Activated CD4-positive, CD25-positive, alpha-beta regulatory T cell (primary cell): ENCODE measurements around the gene ATOSB.

Experiments
- DNase-seq, 4 experiments: peaks; one replicate each; lab custom pipeline; 2025; lab: John Stamatoyannopoulos, UW

Gene ATOSB

DNA sequence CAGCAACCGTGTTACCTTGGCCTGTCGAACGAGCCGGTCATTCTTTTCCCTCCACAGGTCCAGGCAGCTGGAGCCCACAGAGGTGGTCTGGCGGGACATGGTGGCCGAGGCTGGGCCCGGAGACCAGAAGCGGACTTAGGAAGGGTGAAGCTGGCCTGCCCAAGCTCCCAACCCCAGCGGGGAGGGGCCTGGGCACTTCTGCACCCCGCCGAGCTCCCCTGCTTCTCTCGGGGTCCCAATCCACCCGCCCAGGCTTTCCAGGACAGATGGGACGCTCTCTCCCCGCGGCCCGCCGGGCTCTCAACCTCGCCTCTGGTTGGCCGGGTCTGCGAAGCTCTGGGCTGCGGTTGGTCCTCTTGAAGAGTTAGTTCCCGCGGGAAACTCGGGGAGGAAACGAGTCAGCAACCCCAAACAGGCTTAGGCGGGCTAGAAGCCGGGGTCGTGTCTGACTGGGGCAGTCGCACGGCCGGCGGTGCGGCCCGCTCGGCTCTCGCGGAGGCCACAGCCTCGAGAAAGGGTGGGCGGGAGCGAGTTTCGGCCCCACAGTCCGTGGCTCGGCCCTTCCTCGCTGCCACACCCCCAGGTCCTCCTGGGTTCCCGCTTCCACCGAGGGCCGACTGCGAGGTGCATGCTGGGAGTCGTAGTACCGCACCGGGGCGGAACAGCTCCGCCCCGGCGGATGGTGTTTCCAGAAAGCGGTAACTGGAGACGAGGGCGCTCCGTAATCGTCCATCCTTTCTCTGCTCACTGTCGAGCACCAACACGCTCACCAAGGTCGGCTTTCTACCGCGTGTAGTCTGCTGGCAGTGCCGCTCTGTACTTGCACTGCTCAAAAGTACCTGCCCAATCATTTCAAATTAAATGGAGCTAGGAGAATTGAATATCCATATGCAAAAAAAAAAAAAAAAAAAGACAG lies 36.0 kb downstream of the ATOSB start, which contains the start of gene FANCG:
TSS of gene FANCG (minus strand) at position 517 of the 916 bp plus-strand sequence. CDS start at position 99, 418 bp downstream.
- peak; percentile 49 to 66 (median 60) for DNase-seq

DNA sequence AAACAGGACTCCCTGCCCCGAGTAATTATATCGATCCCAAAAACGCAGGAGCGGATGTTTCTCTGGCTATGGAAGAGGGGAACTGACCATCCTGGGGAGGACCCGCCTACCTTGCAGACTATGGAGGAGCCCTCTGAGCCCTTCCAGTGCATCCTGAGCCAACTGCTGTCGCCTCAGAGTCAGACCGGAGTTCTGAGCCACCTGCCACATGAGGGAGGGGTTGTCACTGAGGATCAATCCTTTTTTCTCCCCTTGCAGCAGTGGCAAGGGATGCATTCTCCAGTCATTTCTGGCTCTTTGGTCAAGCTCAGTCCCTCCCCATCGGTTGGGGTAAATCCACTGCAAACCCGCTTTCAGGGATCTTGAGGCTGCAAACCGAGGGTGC lies 36.6 kb downstream of the ATOSB start:
- no peak for DNase-seq

DNA sequence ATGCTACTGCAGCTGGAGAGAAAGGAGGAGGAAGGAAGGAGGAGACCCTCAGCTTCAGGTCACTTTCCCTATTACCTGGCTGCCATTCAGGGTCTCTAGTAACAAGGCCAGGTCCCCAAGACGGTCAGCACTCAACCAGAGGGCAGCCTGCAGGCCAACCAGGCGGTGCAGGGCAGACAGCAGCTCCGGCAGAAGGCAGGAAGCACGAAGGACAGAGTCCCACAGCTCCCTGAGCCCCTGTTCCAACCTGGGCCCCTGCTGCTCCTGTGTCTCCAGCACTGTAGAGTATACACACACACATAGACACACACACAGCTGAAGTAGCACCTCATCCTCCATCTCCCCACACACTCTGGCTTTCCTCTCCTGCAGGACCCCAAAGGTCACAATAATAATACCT lies 37.6 kb downstream of the ATOSB start:
- no peak for DNase-seq

DNA sequence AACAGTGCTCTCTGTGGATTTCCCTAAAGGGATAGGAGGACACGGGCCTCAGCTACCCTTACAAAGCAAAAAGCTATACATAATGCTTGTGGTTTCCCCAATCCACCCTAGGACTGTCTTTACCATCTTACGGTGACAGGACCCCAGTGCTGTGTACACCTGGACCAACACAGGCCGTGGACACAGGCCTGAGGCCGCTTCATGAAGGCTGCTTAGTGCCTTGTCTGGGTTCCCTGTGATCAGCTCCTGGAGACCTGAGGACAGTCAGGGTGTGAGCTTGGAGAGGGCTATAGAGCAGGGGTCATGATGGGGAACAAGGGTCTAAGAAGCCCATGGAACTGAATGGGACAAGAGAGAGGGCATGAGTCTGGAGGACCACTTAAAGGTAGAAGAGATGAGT lies 38.8 kb downstream of the ATOSB start:
- DNase-seq, result no peak

DNA sequence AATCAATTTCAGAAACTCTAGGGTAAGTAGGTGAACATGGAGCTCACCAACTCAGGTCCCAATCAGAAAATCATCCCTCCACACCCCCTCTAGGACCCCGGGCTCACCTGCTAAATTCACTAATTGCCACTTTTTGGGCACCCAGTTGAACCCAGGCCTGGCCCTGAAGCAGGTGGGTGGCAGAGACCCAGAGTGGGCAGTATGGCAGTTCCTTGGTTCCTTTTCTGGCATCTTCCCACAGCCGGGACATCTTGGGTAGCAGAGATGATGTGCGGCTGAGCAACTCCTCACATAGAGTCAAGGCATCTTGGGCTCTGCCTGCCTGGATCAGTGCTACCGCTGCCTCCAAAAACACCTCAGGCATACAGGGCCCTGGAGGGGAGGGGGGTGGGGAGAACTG lies 40.3 kb downstream of the ATOSB start:
- DNase-seq, result no peak

DNA sequence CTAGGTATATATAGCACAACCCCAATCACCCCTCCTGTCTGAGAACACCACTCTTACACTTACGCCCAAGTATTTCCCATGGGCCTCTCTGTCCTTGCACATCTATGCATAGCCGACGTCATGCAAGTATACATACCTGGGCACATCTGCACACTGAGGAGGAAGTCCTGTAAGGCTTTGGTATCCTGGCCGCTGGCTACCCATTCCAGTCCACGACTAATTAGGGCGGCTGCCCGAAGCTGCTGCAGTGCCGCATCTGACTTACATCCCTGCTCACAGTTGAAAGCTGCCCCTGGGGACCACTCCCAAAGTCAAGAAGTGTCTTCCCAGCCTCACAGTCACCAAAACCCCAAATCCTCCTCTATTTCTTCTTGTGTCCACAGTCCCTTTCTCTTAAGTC lies 40.9 kb downstream of the ATOSB start:
- no peak for DNase-seq

DNA sequence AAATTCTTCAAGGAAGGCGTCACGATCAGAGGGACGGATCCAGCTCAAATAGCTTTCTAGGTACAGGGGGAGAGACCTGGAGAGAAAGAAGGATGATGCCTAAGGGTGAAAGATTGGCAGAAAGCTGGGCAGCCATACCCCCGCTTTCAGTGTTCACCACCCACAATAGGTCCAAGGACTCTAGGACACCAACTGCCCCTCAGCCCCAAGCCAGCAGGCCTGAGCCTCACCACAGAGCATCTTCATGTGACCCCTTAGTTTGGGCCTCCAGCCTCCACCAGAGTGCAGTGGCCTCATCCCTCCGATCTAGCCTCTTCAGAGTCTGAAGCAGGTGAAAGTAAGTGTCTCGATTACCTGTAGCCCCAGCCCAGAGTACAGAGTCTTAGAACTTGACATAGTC lies 41.5 kb downstream of the ATOSB start:
- DNase-seq, result no peak

DNA sequence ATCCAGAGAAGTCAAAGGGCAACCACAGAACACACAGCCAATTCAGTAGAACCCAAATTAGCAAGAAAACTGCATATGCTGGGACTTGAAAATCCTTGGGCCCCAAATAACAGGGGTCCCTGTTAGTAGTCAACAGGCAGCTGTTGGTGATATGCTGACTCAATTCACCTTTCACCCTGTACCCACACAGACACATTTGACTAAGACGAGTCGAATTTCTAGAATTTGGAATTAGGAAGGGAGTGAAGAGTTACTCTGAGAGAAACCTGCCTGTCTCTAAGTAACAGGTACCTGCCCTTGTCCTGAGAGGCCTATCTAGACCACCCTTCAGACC lies 42.4 kb downstream of the ATOSB start:
- no peak for DNase-seq

DNA sequence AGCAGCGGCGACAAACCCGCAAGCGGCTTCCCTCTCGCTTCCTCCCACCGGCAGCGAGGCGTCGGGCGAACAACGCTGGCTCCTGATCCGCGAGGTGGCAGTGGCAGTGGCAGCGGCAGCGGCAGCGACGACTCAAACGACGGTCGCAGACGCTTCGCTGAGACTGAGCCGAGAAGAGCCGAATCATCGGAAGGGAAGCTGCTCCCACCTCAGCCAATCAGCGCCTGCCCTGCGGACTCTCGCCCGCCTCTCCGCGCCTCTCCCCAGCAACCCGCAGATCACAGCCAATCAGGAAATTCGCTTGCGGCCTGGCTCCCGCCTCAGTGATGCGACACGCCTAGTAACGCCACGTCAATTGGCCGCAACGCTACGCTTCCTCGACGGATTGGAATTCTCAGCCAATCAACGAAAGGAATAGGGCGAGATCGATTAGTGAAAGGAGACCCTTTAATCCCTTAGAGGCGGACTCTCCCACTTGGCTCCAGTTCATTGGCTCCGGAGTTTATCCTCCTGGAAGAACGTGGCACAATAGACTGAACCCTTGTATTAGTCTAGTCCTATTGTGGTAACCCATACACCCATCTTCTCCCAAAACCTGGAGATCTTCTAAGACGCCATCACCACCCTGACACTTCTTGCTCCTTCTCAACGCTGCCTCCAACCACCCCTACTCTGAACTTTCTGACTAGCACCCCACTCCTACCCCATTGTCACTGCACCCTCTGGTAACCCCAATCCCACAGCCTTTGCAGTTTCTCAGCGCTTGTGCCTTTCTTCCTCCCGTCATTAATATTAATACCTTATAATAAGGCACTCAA lies 43.0 kb downstream of the ATOSB start, which contains the start of gene VCP:
TSS of gene VCP (minus strand) at position 165 of the 818 bp plus-strand sequence. CDS start 272 bp downstream, outside the sequence.
- DNase-seq, result peak; percentile 83 to 92 (median 88)

DNA sequence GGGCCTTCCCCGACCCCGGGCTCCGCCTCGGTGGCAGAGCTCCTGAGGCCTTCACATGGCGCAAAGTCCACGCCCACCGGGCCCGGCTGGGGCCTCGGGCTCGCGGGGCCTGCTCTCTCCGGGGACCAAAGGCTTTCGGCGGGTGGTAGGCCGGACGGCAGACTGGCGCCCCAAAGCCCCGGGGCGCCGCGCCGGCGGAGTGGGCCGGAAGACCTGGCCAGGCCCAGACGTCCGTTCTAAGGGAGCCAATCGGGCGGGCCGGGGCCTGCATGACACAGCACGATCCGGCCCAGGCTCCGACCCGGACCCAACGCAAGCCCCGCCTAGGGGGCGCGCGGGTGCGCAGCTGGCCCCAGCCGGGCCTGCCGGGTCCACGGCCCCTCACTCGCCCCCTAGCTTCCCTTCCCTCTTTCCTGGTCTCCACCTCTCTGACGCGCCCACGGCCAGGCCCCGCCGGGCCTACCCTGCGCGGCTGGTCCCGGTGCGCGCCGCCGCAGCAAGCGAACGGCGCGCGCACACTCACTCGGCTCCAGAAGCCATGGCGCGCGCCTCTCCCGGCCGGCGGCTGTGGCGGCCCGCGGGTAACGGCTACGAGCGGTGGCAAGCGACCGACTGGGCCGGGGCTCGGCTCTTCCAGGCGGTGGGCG lies 43.7 kb downstream of the ATOSB start:
- DNase-seq, result peak; percentile 52 to 76 (median 61)

DNA sequence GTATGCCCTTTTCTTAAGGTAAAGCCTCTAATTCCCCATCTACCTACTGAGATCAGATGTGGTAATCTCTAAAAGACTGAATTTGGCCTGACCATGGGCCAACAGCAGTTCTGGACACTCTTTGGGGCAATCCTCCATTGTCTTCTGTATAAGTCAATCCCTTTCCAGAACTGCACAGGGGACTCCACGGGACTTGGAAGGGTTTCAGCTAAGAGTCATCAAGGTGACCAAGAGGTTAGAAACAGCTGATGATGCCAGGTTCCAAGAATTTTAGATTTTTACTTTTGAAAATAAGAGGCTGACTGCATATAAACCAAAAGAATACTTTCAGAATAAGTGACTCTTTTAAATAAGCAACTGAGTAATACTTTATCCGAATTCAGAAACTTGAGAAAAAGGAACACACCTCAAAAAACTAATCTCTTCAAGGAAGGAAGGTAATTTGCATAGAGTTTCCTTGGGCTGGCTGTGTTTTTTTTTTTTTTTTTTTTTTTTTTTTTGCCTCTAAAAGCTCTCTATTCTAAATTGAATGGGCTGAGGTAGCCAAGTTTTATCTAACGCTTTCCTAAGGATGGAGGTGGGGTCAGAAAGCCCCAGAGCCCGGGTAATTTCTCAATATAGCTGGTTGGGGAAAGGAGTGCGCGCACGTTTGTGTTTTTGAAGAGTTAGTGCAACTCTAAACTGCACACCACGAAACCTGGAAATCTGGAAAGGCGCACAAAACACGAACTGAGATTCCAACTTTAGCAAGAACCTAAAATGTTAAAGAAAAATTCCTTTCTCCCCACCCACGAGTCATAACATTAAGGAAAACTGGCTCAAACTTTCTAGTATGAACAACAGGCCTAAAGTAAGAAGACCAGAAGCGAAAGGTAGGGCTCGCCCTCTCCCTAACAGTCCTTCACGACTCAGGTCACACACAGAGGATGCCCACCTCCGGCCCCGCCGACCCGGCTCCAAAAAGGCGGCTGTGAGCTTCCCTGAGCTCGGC lies 44.5 kb downstream of the ATOSB start:
- no peak for DNase-seq

DNA sequence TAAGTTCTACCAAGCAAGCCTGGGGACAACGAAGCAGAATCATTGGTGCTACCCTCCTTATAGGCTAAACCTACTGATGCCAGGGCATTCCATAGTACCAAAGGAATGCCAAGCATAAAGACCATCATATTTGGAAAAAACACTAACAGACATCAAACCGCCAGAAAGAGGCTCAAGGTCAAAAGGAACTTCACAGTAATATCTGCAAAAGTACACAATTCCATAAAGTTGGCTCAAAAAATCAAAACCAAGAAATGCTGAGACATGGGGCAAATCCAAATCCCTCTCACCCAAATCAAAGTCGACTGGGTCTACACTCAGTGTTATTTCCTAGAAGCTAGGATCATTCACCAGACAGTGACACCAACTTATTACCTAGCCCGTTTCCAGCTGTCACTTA lies 46.6 kb downstream of the ATOSB start:
- DNase-seq, result no peak

DNA sequence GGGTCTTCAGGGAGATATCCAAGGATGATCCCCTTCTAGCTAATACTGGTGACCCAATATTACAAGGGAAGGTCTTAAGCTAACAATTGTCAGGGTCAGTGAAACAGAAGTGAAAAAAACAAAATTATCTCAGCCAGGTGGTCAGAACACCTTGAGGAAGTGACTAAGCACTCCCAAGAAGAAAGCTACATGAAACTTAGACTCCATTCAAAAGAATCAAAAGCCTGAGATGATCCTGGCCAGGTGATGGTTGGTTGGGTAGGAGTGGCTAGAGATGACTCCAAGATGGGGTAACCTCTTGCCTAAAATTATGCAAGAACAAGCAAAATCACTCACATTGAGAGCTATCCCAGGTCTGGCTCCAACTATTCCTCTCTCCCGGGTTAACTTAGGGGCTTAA lies 48.6 kb downstream of the ATOSB start:
- no peak for DNase-seq

DNA sequence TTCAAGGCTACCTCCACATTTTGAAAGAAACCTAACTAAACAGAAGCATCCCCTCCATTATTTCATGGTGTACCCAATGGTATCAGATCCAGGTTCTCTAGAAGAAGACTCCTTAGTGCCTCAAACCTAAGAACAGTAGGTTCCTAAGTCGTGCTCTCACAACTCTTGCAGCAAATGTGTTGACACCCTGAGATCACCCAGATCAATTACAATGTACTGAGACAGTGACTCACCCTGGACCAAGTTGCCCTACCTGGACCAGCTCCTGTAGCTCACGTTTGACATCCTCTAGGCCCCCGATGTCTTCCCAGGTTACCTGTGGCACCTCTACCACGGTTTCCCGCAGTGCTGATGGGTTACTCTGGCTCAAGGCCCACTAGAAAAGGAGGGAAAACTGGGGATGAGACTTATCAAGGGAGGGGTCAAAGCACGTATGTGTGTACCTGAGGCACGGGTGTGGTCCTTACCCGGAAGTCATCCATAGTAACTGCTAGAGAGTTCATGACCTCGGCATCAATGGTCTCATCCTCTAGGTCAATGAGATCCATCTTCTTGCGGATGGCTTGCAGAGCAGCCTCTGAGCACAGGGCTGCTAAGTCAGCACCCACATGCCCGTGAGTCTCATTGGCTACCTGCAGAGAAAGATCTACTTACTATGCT lies 55.0 kb downstream of the ATOSB start:
- no peak for DNase-seq

DNA sequence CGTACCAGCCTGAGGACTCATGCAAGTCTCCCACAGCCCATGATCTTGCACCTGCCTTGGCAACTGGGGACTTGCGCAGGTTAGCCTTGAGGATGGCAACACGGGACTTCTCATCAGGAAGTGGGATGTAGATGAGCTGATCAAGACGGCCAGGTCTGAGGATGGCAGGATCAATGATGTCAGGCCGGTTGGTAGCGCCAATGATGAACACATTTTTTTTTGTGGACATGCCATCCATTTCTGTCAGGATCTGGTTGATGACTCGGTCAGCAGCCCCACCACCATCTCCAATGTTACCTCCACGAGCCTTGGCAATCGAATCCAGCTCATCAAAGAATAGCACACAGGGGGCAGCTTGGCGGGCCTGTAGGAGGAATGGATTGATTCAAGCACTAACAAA lies 56.2 kb downstream of the ATOSB start:
- DNase-seq, result no peak

DNA sequence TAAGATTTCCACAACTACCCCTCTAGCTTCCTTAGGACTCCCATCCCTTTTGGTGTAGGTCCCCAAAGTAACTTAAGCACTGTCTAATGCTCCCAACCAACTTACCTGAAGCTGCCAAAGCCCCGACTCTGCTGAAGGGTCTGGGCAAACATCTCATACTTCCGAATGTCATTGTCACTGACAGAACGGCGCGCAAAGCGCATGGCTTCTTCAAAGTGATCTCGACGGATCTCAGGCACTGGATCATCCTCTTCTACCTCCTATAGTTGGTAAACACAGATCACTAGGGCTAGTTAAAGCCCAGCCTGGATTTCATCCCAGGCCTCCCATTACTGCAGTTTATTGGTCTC lies 58.4 kb downstream of the ATOSB start:
- no peak for DNase-seq

DNA sequence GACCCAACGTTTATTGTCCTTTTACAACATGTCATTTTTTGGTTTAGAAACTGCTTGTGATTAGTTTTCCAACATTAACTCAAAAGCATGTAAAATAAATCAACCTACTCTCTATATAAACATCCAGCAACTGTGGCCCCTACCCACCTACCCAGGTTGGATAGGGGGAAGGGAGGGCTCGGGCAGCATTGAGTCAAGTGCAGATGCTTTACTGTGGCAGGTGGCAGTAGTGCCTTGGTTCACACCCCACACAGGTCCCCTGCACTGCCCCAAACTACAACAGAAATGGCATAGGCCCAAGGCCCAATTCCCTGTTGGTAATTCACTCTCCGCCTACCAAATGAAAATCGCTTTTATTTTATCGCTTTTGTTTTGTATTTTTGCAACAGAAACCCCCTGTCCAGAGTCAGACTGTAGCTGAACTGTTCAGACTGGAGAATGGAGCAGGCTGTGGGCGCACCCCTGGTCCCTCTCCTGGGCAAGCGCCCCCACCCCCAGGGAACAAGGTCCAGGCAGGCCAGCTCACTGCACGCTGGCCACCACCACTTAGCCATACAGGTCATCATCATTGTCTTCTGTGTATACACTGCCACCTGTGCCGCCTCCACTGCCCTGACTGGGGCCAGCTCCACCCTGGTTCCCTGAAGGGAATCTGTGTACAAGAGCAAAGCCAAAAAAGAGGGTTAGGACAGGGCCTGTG lies 58.9 kb downstream of the ATOSB start:
- DNase-seq, result no peak

DNA sequence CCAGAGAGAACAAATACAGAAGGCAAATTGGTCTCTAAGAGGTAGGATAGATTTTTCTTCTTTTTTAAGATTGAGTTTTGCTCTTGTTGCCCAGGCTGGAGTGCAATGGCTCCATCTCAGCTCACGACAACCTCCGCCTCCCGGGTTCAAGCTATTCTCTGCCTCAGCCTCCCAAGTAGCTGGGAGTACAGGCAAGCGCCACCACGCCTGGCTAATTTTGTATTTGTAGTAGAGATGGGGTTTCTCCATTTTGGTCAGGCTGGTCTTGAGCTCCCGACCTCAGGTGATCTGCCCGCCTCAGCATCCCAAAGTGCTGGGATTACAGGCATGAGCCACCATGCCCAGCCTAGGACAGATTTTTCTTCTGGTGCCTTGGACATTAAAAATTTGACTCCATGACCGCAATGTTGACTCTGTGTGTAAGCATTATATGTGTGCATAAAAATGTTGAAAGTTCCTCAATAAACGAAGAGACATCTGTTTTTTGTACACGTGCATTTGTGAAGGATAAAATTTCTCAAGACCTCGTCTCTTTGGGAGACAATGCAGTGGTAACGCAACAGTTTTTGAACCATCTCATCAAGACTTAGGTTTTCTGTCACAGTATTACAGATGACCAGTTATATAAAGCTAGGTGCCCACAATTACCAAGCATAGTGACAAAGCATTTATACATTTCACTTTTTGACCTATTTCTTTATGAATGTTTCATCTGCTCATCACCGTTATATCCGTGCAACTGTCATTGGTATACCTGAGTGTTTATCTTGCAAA lies 60.6 kb downstream of the ATOSB start:
- DNase-seq, result no peak

DNA sequence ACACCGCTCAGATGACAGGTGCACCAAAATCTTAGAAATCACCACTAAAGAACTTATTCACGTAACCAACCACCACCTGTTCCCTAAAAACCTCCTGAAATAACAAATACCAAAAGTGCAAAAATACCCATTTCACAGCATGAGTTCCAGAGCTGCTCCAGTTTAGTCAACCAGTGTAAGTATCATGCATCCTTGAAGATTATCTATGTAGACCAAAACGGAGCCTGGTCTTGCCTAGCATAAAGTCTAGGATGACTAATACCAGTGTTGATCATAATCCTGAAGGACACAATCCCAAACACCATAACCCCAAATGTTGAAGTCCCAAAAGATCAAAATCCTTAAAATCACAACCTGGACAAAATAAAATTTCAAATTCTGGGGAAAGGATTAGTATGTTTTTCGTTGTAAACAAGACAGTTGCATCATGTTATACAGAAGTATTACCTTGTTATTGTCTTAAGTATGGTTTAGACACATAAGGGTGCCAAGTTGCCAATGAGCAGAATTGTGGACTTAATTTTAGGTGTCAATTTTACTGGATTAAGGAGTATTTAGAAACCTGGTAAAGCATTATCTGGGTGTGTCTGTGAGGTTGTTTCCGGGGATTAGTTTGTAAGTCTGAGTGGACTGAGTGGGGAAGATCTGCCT lies 61.4 kb downstream of the ATOSB start:
- no peak for DNase-seq
